ENCODE measurements around the gene LYPD3.

LYPD3 gene

DNA sequence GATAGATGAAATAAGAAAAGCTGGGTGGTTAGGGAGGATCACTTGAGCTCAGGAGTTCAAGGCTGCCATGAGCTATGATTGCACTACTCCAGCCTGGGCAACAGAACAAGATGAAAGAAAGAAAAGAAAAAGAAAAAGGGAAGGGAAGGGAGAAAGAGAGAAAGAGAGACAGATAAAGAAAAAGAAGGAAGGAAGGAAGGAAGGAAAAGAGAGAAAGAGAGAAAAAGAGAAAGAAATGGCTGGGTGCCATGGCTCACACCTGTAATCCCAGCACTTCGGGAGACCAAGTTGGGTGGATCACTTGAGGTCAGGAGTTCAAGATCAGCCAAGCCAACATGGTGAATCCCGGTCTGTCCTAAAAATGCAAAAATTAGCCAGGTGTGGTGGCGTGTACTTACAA lies 29.6 kb downstream of the LYPD3 start:
- no peak for DNase-seq (ENCODE audit: low read depth, low spot score)

DNA sequence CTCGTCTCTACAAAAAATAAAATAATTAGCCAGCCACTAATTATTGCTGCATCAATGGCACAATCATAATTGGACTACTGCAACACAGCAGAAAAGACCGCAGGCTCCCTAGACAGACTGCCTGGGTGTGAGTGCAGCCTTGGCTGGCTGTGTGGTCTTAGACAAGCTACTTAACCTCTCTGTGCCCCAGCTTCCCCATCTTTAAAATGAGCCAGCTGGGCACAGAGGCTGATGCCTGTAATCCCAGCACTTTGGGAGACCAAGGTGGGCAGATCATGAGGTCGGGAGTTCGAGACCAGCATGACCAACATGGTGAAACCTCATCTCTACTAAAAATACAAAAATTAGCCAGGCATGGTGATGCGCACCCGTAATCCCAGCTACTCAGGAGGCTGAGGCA lies 31.7 kb downstream of the LYPD3 start:
- no peak for DNase-seq (ENCODE audit: low read depth, low spot score)

DNA sequence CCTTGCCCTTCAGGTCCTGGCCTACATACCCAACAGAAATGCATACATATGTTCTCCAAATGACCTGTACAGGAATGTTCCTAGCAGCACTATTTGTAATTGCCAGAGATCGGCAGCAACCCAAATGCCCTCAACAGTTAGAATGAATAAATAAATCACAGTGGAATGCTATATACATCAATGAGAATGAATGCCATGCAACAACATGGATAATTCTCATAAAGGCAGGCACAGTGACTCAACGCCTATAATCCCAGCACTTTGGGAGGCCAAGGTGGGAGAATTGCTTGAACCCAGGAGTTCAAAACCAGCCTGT lies 32.1 kb downstream of the LYPD3 start:
- DNase-seq (ENCODE audit: low read depth, low spot score) = no peak

DNA sequence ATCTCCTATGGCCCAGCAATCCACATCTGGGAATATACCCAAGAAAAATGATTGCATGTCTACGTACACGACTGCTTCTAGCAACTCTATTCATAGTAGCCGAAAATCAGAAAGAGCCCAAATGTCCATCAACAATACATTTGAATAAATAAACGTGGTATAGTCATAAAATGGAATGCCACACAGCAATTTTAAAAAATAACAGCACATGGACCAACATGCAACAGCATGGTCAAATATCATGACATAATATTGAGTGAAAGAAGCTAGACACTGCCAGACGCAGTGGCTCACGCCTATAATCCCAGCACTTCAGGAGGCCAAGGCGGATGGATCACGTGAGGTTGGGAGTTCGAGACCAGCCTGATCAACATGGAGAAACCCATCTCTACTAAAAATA lies 34.4 kb downstream of the LYPD3 start:
- no peak for DNase-seq (ENCODE audit: low read depth, low spot score)

DNA sequence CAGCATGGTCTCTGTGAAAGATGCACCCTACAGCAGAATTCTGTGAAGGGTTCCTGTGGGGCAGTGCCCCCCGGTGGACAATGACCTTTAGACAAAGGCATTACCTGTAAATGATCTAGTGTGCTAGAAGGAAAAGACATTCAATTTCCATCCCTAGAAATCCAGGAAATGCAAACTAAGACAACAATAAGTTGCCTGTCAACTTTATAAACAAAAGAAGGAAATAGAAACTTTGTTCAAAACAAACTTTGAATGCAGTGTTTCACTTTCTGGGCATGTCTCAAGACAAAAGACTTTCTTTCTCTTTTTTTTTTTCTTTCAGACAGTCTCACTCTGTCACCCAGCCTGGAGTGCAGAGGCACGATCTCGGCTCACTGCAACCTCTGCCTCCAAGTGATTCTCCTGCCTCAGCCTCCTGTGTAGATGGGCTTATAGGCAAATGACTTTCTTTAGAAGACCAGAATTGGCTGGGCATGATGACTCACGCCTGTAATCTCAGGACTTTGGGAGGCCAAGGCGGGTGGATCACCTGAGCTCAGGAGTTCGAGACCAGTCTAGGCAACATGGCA lies 35.2 kb downstream of the LYPD3 start:
- DNase-seq (ENCODE audit: low read depth, low spot score) = no peak

DNA sequence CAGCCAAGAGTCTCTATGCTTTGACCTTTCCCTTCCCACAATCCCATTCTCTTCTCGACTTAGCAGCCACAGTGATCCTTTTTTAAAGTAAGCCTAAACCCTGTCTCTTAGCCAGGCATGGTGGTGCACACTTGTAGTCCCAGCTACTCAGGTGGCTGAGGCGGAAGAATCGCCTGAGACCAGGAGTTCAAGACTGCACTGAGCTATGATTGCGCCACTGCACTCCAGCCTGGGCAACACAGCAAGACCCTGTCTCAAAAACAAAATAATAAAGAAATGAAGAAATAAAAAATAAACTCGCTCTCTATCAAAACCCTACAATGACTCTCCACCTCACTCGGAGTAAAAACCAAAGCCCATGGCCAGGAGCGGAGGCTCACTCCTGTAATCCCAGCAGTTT lies 36.0 kb downstream of the LYPD3 start:
- DNase-seq (ENCODE audit: low read depth, low spot score) = no peak

DNA sequence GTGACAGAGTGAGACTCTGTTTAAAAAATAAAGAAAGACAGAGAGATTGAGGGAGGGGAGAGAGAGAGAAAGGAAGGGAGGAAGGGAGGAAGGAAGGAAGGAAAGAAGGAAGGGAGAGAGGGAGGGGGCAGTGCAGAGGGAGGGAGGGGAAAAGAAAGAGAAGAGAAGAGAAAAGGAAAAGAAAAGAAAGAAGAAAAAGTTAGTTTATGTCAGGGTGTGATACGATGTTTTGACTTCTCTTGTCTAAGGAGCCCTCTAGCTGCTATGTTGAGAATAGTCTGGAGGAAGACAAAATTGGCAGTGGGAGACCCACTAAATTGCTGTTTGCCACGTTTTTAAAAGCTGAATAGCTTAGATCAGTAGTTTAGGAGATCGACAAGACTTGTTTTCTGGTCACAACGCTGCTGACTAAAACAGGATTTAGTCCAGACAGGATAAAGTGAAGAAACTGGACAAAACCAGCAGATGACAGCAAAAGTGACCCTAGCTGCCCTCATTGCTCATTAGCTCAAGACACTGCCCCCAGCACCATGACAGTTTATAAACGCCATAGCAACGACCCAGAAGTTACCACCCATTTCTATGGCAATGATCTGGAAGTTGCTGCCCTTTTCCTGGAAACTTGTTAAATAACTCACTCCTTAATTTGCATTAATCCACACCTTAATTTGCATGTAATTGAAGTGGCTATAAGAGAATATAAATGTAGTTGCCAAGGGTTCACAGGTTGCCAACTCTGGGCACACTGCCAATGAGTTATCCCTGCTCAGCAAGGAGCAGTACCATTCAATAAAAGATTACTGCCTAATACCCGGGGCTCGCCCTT lies 39.6 kb downstream of the LYPD3 start:
- no peak for DNase-seq (ENCODE audit: low read depth, low spot score)

DNA sequence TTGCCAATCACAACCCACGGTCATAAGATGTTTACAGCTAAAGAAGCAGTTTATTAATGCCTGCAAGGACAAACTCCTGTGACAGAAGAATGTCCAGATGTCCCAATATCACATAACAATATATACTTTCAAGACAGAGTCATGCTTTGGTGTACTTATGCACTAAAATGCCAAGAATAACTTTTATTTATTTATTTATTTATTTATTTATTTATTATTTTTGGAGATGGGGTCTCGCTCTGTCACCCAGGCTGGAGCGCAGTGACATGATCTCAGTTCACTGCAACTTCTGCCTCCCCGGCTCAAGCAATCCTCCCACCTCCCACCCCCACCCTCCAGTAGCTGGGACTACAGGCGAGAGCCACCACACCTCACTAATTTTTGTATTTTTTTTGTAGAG lies 41.6 kb downstream of the LYPD3 start:
- no peak for DNase-seq (ENCODE audit: low read depth, low spot score)

DNA sequence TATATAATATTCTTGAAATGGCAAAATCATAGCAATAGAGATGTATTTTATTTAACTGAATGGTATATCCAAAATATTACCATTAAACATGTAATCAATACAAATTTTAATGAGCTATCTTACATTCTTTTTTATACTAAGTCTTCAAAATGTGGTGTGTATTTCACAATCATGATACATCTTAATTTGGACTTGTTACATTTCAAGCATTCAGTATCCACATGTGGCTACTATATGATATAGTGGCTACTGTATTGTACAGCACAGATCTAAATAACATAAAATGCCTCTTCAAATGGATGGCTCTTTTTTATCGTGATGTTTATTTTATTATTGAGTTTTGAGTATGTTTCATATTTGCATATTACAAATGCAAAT lies 42.7 kb downstream of the LYPD3 start:
- DNase-seq (ENCODE audit: low read depth, low spot score) = no peak

DNA sequence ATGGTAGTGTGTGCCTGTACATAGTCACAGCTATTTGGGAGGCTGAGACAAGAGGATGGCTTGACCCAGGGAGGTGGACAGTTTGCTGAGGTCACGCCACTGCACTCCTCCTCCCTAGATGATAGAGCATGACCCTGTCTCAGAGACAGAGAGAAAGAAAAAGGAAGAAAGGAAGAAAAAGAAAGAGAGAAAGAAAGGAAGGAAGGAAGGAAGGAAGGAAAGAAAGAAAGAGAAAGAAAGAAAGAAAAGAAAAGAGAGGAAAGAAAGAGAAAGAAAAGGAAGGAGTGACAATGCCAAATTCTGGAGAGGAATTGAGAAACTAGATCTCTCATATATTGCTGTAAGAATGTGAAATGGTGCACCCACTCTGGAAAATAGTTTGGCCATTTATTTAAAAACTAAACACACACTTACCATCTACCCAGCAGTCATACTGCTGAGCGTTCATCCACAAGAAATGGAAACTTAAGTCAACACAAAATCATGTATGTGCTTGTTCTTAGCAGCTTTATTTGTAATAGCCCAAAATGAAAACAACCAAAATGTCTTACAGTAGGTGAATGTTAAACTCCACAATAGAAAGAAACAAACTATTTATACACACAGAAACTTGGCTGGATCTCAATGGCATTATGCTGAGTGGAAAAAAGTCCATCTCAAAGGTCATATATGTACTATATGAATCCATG lies 43.3 kb downstream of the LYPD3 start:
- no peak for DNase-seq (ENCODE audit: low read depth, low spot score)

DNA sequence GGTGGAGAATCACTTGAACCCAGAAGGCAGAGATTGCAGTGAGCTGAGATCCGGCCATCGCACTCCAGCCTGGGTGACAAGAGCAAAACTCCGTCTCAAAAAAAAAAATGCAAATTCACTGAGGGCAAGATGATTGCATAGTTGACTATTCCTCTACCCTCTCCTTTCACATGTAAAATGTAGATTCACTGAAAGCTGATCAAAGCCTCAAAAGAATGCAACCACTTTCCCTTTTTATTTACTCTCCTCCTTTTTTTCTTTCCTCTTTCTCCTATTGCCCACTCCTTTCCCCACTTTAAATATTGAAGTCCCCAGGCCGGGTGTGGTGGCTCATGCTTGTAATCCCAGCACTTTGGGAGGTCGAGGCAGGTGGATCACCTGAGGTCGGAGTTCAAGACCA lies 44.5 kb downstream of the LYPD3 start:
- DNase-seq (ENCODE audit: low read depth, low spot score) = no peak

DNA sequence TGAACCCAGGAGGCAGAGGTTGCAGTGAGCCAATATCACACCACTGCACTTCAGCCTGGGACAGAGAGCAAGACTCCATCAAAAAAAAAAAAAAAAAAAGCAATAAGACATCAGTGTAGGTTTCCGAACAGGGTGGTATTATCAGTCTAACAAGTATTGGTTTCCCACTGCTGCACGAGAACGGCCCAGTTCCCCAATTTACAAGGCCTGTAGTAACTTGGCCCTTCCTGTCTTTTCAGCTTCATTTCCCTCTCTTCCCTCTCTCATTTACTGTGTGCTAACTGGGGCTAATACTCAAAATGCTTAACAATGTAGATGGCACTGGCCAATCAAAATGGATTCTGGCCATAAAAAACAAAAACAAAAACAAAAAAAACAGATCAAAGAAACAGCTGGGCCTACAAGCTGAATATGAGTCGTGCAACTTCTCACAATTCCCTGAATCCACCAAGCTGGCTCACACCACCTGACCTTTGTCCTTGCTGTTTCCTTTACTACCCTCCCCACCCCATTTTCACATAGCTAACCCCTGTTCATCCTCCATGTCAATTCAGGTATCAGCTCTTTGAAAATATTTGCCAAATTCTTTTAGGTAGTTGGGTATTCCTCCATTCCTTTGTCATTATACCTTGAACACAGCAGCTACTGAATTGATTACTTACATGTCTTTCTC lies 48.3 kb downstream of the LYPD3 start:
- DNase-seq (ENCODE audit: low read depth, low spot score) = no peak

DNA sequence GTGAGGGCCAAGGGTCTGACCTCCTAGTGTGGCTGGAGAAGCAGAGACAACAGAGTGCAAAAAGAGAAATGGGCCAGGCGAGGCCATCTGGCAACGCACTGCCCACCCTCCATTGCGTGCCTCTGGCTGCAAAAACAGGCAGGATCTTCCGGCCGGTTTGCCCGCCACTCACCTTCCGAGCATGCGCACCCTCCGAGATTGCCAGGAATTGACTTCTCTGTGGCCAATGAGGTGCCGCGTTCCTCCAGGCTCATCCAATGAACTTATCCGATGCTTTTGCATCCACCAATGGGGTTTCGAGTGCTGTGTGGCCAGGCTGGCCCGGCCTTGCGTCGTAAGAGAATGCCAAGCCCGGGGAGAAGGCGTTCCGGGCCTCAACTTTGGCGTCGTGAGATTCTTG lies 50.9 kb downstream of the LYPD3 start, which contains the start of gene TEX101:
TSS of gene TEX101 (plus strand) at position 337 of the 400 bp plus-strand sequence. CDS start 1,030 bp downstream, outside the sequence.
- no peak for DNase-seq (ENCODE audit: low read depth, low spot score)

DNA sequence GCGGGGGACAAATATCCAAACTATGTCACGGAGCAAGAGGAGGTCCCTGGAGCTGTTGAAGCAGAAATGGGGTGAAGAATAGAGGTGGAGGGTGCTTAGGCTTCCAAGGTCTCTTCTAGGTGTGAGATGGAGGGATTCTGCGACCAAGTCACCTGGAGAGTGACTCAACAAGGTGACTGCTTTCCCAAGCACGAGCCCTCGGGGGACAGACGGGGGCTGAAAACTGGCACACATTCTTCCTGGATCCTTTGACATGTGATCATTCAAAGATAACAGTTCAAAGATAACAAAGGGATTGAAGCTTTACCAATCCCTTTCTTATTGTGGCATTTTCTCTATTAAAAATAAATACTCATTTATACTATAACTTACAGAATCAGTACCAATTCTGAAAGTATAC lies 53.0 kb downstream of the LYPD3 start:
- no peak for DNase-seq (ENCODE audit: low read depth, low spot score)

Data from iPS DF 19.7 (cell line).